GM12875 (cell line): ENCODE results near the gene HM13.

Experiments
- H3K4me3 ChIP-seq: one replicate; pipeline ENCODE4 v1.5.1; 2011; ENCODE audit warnings: low read depth, low read length, control low read depth
- CTCF ChIP-seq: IDR thresholded peaks from 2 replicates; pipeline ENCODE4 v1.5.1; 2011; ENCODE audit warnings: low read depth, mild to moderate bottlenecking, control low read depth, inconsistent platforms, low read length, moderate library complexity, borderline replicate concordance; ENCODE audit not compliant: insufficient read depth

Gene HM13

DNA sequence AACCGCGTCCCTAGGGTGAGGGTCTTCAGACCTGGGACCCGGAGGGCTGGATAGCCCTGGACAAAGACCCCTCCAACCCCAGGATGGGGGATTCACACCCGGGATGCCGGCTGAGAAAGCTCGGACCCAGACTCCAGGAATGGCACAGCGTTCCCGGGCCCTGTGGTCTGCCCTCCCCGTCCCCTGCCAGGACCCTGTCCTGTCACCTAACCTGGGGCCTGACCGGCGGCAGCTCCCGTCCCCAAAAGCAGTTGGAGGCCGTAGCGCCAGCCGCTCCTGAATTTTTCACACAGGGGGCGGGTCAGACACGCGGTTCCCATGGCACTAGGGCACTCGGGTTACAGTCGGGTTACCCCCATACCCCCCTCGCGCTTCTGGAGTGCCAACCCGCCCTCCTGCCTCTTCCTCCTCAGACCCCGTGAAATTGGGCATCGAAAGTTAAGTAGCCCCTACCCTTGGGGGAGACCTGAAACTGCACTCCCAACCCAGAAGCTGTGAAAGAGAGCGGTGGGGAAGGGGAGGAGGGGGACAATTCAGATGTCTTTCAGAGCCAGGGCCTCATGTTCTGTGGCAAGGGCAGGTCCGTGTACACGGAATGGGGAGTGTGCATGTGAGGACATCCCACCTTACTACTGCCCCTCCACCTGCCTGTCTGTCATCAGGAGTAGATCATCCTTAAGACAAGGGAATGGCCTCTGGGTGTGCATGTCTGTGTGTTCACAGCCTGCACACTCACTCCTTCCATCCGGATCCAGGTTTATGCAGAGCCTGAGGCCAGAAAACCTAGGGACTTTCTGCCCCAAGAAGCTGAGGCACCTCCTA lies 38.6 kb upstream of the HM13 start:
- TF ChIP-seq CTCF, result no peak
- no peak overlapping the region for H3K4me3 ChIP-seq

- no peak overlapping the region for H3K4me3 ChIP-seq
- no peak for TF ChIP-seq CTCF
Observed at GRCh38 chr20:31476294-31476585, 38.0 kb upstream of the HM13 start.

DNA sequence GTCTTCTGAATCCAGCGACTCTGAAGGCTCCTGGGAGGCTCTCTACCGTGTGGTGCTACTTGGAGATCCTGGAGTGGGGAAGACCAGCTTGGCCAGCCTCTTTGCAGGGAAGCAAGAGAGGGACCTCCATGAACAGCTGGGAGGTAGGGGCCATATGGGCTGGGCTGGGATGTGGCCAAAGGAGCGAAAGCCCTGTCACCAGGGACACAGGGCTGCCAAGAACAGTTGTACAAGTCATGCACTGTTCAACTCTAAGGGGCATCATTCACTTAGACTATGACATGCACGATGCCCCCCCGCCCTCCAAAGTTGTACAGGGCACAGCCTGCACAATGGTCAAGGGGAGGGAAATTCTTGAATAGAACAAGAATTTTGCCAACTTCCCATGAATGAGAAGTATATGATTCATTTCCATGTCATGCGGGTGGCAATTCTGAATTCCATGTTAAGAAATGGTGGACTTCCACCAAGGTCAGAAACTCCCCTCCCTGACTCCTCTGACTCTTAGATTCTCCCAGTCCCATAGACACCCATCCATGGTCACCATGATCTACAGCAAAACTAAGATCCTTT lies 37.5 kb upstream of the HM13 start:
- H3K4me3 ChIP-seq, result no peak overlapping the region
- no peak for TF ChIP-seq CTCF

DNA sequence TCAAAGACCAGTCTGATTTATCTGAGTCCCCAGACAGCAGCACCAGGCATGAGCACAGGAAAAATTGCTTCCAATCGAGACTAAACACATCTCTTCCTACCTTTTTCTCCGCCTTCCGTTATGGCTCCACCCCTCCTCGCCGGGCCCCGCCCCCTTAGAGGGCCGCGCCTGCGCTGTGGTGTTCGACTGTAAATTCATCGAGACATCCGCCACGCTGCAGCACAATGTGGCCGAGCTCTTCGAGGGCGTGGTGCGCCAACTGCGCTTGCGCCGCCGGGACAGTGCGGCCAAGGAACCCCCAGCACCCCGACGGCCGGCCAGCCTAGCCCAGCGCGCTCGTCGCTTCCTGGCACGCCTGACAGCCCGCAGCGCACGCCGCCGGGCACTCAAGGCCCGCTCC lies 30.2 kb upstream of the HM13 start:
- TF ChIP-seq CTCF, result no peak

DNA sequence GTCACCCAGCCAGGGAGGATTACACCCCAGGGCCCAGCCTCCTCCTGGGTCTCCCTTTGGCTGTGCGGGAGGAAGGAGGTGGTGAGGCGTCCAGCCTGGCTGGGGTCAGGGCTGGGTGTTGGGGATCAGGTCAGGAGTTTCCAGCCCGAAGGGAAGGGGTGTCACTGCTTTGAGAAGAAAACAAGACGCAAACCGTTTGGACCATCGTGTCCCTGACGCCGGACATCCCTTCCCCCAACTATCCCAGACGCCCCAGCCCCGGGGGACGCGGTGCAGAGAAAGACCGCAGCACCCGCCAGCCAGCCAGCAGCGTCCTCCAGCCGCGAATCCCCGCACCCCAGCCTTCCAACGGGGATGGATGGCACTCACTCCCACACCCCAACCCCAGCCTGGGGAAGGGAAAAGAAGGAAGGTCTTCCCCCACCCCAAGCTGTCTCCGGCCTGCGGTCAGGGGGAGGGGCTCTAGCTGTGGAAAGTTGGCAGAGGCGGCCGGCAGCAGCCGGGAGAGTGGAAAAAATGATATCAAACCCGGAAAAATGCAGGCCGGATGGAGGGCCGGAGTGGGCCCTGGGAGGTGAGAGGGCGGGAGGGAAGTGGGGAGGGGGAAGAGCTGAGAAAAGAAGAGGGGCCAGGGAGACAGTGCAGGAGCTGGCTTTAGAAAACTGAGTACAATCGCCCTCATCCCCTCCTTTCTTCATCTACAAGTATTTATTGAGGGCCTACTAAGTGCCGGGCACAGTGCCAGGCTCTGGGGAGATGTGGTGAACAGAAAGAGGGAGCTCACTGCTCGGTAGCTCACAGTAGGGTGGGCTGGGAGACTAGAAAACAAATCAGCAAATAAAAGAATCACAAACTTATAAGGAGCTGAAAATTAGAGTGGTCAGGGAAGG lies 28.5 kb upstream of the HM13 start:
- no peak for TF ChIP-seq CTCF
- no peak overlapping the region for H3K4me3 ChIP-seq

More for the DNA sequence above, 30.2 kb upstream of the HM13 start:
- no peak overlapping the region for H3K4me3 ChIP-seq

- H3K4me3 ChIP-seq, result no peak overlapping the region
- no peak for TF ChIP-seq CTCF
Observed at GRCh38 chr20:31488115-31488514, 26.1 kb upstream of the HM13 start.

DNA sequence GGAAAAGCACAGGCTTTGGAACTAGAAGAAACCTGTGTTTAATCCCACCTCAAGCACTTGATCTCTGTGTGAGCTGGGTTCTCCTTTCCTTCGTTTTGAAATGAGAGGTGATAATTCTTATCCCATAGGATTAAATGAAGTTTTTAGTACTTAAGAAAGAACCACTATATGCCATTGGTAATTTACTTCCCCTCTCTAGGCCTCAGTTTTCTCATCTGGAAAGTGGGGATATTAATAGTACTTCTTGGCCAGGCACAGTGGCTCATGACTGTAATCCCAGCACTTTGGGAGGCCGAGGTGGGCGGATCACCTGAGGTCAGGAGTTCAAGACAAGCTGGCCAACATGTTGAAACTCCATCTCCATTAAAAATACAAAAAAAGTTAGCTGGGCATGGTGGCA lies 25.1 kb upstream of the HM13 start:
- TF ChIP-seq CTCF, result no peak
- no peak overlapping the region for H3K4me3 ChIP-seq
